H1 (cell line): Measurements from ENCODE around the gene CNBD2. TPM values are rescaled to one million over a fixed set of nuclear protein-coding genes. Genes with fewer than 3 reads are reported as not detected.

Experiments
- CTCF ChIA-PET: fragments of 300-600 bp; sonication (Branson Sonifier 250); formaldehyde crosslinking; loops from one replicate; lab custom pipeline; 2021; ENCODE audit not compliant: partially characterized antibody; lab: Charles Lee
- POLR2A ChIA-PET: fragments of 300-600 bp; sonication (Branson Sonifier 250); formaldehyde crosslinking; loops from one replicate; lab custom pipeline; 2021; ENCODE audit warnings: inconsistent platforms; ENCODE audit not compliant: partially characterized antibody; lab: Charles Lee
- DNase-seq, 2 experiments: peaks; one replicate each; pipeline versions ENCODE4 v3.0.0 to v3.0.0-alpha.2; 2010 to 2022; ENCODE audit warnings: low spot score in 2 of 2, low read depth in 1 of 2, mixed read lengths in 1 of 2
- FAIRE-seq: peaks from 2 replicates; lab custom pipeline; 2011; peaks lifted over from hg19 to GRCh38; lab: Jason Lieb, UNC
- H2AFZ ChIP-seq: 2 replicates; pipeline ENCODE4 v1.8.1; 2012; ENCODE audit warnings: low read length, inconsistent platforms
- H2AK5ac ChIP-seq: 2 replicates; pipeline ENCODE4 v1.6.1; 2013; ENCODE audit warnings: low read depth, low read length
- H2BK120ac ChIP-seq: replicated peaks from 2 replicates; pipeline ENCODE3; 2013; ENCODE audit warnings: low read depth, low read length, inconsistent platforms
- H2BK12ac ChIP-seq: 2 replicates; pipeline ENCODE4 v1.6.1; 2013; ENCODE audit warnings: low read depth, low read length
- H2BK15ac ChIP-seq: 2 replicates; pipeline ENCODE4 v1.6.1; 2013; ENCODE audit warnings: low read length
- H2BK20ac ChIP-seq: 2 replicates; pipeline ENCODE4 v1.6.1; 2013; ENCODE audit warnings: low read length
- H2BK5ac ChIP-seq: 2 replicates; pipeline ENCODE4 v1.6.1; 2013; ENCODE audit warnings: low read depth, low read length
- H3K14ac ChIP-seq: 2 replicates; pipeline ENCODE4 v1.6.1; 2013; ENCODE audit warnings: inconsistent platforms; ENCODE audit not compliant: insufficient read length
- H3K18ac ChIP-seq: 2 replicates; pipeline ENCODE4 v1.6.1; 2013; ENCODE audit warnings: low read length; ENCODE audit errors: extremely low read depth
- H3K23ac ChIP-seq: 2 replicates; pipeline ENCODE4 v1.6.1; 2013; ENCODE audit warnings: inconsistent platforms; ENCODE audit not compliant: insufficient read length
- H3K23me2 ChIP-seq: 2 replicates; pipeline ENCODE4 v1.6.1; 2013; ENCODE audit warnings: low read depth, low read length
- H3K27ac ChIP-seq: 2 replicates; pipeline ENCODE4 v1.6.1; 2011; ENCODE audit warnings: low read depth, low read length, inconsistent platforms
- H3K27me3 ChIP-seq, 4 experiments: replicated peaks in 1 of 4; 1 replicate in 1 of 4; 2 replicates in 3 of 4; pipeline versions ENCODE4 v1.6.1 to v1.8.1; 2011 to 2013; ENCODE audit warnings: low read length in 3 of 4, mild to moderate bottlenecking in 3 of 4, inconsistent platforms in 2 of 4, mixed read lengths in 2 of 4, moderate library complexity in 1 of 4; ENCODE audit not compliant: control insufficient read depth in 3 of 4, insufficient read depth in 3 of 4; ENCODE audit errors: extremely low read depth in 1 of 4
- H3K36me3 ChIP-seq, 4 experiments: 2 replicates each; pipeline versions ENCODE4 v1.6.1 to v1.8.1; 2011 to 2013; ENCODE audit warnings: mild to moderate bottlenecking in 4 of 4, low read length in 3 of 4, moderate library complexity in 2 of 4, control low read depth in 1 of 4, inconsistent platforms in 1 of 4; ENCODE audit not compliant: insufficient read depth in 4 of 4, control insufficient read depth in 2 of 4
- H3K4ac ChIP-seq: replicated peaks from 2 replicates; pipeline ENCODE3; 2013; ENCODE audit warnings: low read length, low read depth, mixed read lengths, inconsistent platforms; ENCODE audit not compliant: insufficient read length
- H3K4me1 ChIP-seq, 4 experiments: replicated peaks in 1 of 4; 1 replicate in 1 of 4; 2 replicates in 3 of 4; pipeline versions ENCODE4 v1.6.1 to v1.8.1; 2011 to 2013; ENCODE audit warnings: low read length in 3 of 4, inconsistent platforms in 2 of 4, mixed read lengths in 1 of 4; ENCODE audit not compliant: insufficient read depth in 4 of 4, control insufficient read depth in 3 of 4
- H3K4me2 ChIP-seq, 2 experiments: 2 replicates each; pipeline versions ENCODE4 v1.6.1 to v1.8.1; 2011 to 2013; ENCODE audit warnings: low read depth in 2 of 2, low read length in 2 of 2, control low read depth in 1 of 2, inconsistent platforms in 1 of 2, mild to moderate bottlenecking in 1 of 2; ENCODE audit not compliant: insufficient read depth in 1 of 2
- H3K4me3 ChIP-seq, 4 experiments: fragments of 200-600, 300-600 bp in 1 of 4; sonication (generic), shearing (Covaris generic), sonication (Bioruptor Twin) in 1 of 4; 2 replicates each; pipeline versions ENCODE4 v1.5.1 to v1.8.1; 2011 to 2016; ENCODE audit warnings: low read length in 4 of 4, low read depth in 3 of 4, control low read depth in 2 of 4, inconsistent platforms in 2 of 4, mild to moderate bottlenecking in 2 of 4, mixed read lengths in 1 of 4, moderate library complexity in 1 of 4; ENCODE audit not compliant: insufficient read depth in 2 of 4; ENCODE audit errors: extremely low read depth in 1 of 4
- H3K56ac ChIP-seq: replicated peaks from 2 replicates; pipeline ENCODE3; 2013; ENCODE audit warnings: low read depth, mild to moderate bottlenecking, mixed read lengths, low read length, inconsistent platforms; ENCODE audit not compliant: insufficient read length
- H3K79me1 ChIP-seq: 2 replicates; pipeline ENCODE4 v1.6.1; 2013; ENCODE audit warnings: low read depth, low read length, control low read depth
- H3K79me2 ChIP-seq, 2 experiments: 2 replicates each; pipeline versions ENCODE4 v1.6.1 to v1.8.1; 2012 to 2013; ENCODE audit warnings: low read length in 2 of 2, mild to moderate bottlenecking in 2 of 2, inconsistent platforms in 1 of 2; ENCODE audit not compliant: insufficient read depth in 2 of 2, control insufficient read depth in 1 of 2
- H3K9ac ChIP-seq, 4 experiments: replicated peaks in 1 of 4; 1 replicate in 1 of 4; 2 replicates in 3 of 4; pipeline versions ENCODE4 v1.6.1 to v1.8.1; 2011 to 2013; ENCODE audit warnings: low read depth in 3 of 4, low read length in 3 of 4, control low read depth in 2 of 4, mild to moderate bottlenecking in 2 of 4, moderate library complexity in 2 of 4, inconsistent platforms in 1 of 4; ENCODE audit errors: extremely low read depth in 1 of 4
- H3K9me3 ChIP-seq, 2 experiments: 2 replicates each; pipeline versions ENCODE4 v1.6.1 to v1.8.1; 2012 to 2013; ENCODE audit warnings: mild to moderate bottlenecking in 2 of 2, moderate library complexity in 2 of 2, control low read depth in 1 of 2, inconsistent platforms in 1 of 2, low read depth in 1 of 2, low read length in 1 of 2, mixed read lengths in 1 of 2; ENCODE audit not compliant: insufficient read depth in 2 of 2
- H4K20me1 ChIP-seq, 2 experiments: replicated peaks in 1 of 2; 2 replicates each; pipeline versions ENCODE3 to v1.8.1; 2011 to 2013; ENCODE audit warnings: inconsistent platforms in 2 of 2, low read length in 2 of 2, mild to moderate bottlenecking in 1 of 2; ENCODE audit not compliant: insufficient read depth in 2 of 2, control insufficient read depth in 1 of 2
- H4K5ac ChIP-seq: 2 replicates; pipeline ENCODE4 v1.6.1; 2013; ENCODE audit warnings: low read length, low read depth, mixed read lengths, inconsistent platforms; ENCODE audit not compliant: insufficient read length
- H4K8ac ChIP-seq: 2 replicates; pipeline ENCODE4 v1.8.0; 2013; ENCODE audit warnings: mild to moderate bottlenecking, moderate library complexity, low read length, inconsistent platforms; ENCODE audit not compliant: insufficient read depth; ENCODE audit errors: extremely low read depth
- H4K91ac ChIP-seq: replicated peaks from 2 replicates; pipeline ENCODE3; 2013; ENCODE audit warnings: low read length, mixed read lengths, inconsistent platforms; ENCODE audit not compliant: insufficient read length
- ASH2L ChIP-seq: fragments of 200-600, 300-600 bp; sonication (generic); IDR thresholded peaks from one replicate; pipeline ENCODE4 v1.7.1; 2017; ENCODE audit warnings: low read length
- EZH2 ChIP-seq: fragments of 200-600 bp; sonication (generic); IDR thresholded peaks from 2 replicates; pipeline ENCODE4 v1.7.1; 2012; ENCODE audit warnings: low read depth, mild to moderate bottlenecking, moderate library complexity, low read length, inconsistent platforms; ENCODE audit not compliant: severe bottlenecking
- HDAC2 ChIP-seq, 2 experiments: fragments of 300-600 bp in 1 of 2; sonication (generic) in 1 of 2; IDR thresholded peaks; 2 replicates each; pipeline ENCODE4 v1.6.1; 2011 to 2012; ENCODE audit warnings: low read depth in 2 of 2, low read length in 2 of 2, mild to moderate bottlenecking in 2 of 2, moderate library complexity in 2 of 2, borderline replicate concordance in 1 of 2, inconsistent platforms in 1 of 2
- JUN ChIP-seq: IDR thresholded peaks from 2 replicates; pipeline ENCODE4 v1.6.1; 2011; ENCODE audit warnings: low read depth, mild to moderate bottlenecking, improper control_type of control experiment, low read length
- RFX5 ChIP-seq: IDR thresholded peaks from 2 replicates; pipeline ENCODE4 v1.6.1; 2011; ENCODE audit warnings: low read depth, low read length, improper control_type of control experiment, borderline replicate concordance
- SIN3A ChIP-seq, 2 experiments: IDR thresholded peaks in 1 of 2; conservative IDR thresholded peaks in 1 of 2; 2 replicates each; pipeline ENCODE4 v1.6.1; 2011 to 2012; ENCODE audit warnings: low read length in 2 of 2, improper control_type of control experiment in 1 of 2, low read depth in 1 of 2, mild to moderate bottlenecking in 1 of 2
- SIX5 ChIP-seq: IDR thresholded peaks from 2 replicates; pipeline ENCODE4 v1.6.1; 2011; ENCODE audit warnings: mild to moderate bottlenecking, low read depth, low read length
- SP1 ChIP-seq: IDR thresholded peaks from 2 replicates; pipeline ENCODE4 v1.6.1; 2011; ENCODE audit warnings: low read depth, low read length
- SP4 ChIP-seq: IDR thresholded peaks from 2 replicates; pipeline ENCODE4 v1.6.1; 2012; ENCODE audit warnings: low read length, inconsistent platforms
- SRF ChIP-seq: IDR thresholded peaks from 2 replicates; pipeline ENCODE4 v1.6.1; 2011; ENCODE audit warnings: mild to moderate bottlenecking, low read depth, low read length, moderate library complexity
- TBP ChIP-seq: IDR thresholded peaks from 2 replicates; pipeline ENCODE4 v1.6.1; 2011; ENCODE audit warnings: low read depth, low read length, improper control_type of control experiment
- TEAD4 ChIP-seq: IDR thresholded peaks from 2 replicates; pipeline ENCODE4 v1.6.1; 2012; ENCODE audit warnings: low read depth, low read length, inconsistent platforms, mixed read lengths
- YY1 ChIP-seq: IDR thresholded peaks from 2 replicates; pipeline ENCODE4 v1.6.1; 2011; ENCODE audit warnings: low read depth, mild to moderate bottlenecking, low read length
- ZNF274 ChIP-seq: IDR thresholded peaks from 2 replicates; pipeline ENCODE4 v1.7.0; 2012; ENCODE audit warnings: low read length, borderline replicate concordance; ENCODE audit errors: extremely low read depth
- WGBS, 2 experiments: shearing (Covaris generic) in 1 of 2; methylation state at CpG; one replicate each; pipeline versions ENCODE4 v1.1.6 to v1.1.7; 2013 to 2015; ENCODE audit warnings: low lambda C conversion rate in 2 of 2, mixed read lengths in 2 of 2, inconsistent platforms in 1 of 2, low coverage in 1 of 2, missing lambda C conversion rate in 1 of 2; ENCODE audit not compliant: insufficient replicate concordance in 2 of 2, insufficient coverage in 1 of 2, insufficient read length in 1 of 2; ENCODE audit errors: extremely low coverage in 1 of 2, missing lambda C conversion rate in 1 of 2; 5-methylcytosine and 5-hydroxymethylcytosine counted together
- polyA plus RNA-seq, 7 experiments: library from polyadenylated mRNA; depleted of rRNA in 3 of 7; stranded (reverse) in 5 of 7; unstranded in 2 of 7; fragments of >200 nt in 5 of 7; fragments of 200-250 nt in 2 of 7; gene quantifications; 1 replicate in 5 of 7; 2 replicates in 1 of 7; 4 replicates in 1 of 7; pipeline versions ENCODE4 v1.2.1 to v1.2.3, GENCODE V29; 2011 to 2013; ENCODE audit warnings: missing spikeins in 2 of 7, mixed read lengths in 2 of 7
- total RNA-seq: library from RNA; stranded (reverse); fragmentation: NEBNext Ultra II Directional; extraction: Animal tissue kit (Norgen Biotek cat#: 25700); gene quantifications from 2 replicates; pipeline ENCODE4 v1.2.1, GENCODE V29; 2021

The CNBD2 gene
- total and polyA plus RNA-seq, 2 of the 8 experiments (the other 6 are each of a cell fraction or from before 2014, with no cell fraction given), result 2.6 to 4.5 TPM

DNA sequence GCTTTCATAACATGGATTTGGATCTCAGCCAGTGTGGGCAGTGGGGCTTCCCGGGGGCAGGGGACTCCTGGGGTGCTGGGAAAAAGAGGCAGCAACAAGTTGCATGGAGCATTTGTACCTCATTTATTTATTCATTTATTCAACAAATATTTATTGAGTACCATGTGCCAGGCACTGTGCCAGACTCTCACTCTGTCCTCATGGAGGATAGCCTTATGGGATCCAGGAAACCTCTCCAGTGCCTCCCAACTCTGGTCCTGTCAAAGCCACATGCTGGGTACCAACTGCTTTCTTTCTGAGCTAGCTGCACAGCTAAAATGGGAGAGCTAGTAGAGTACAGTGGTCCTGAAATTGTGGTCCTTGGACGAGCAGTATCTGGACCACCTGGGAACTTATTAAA is 98.4 kb downstream of the CNBD2 start:
- H3K56ac ChIP-seq, result no peak overlapping the region
- H3K18ac ChIP-seq, result no peak overlapping the region
- H3K4ac ChIP-seq, result no peak overlapping the region
- H4K20me1 ChIP-seq, result peaks cover 0 to 1% of the 10 kb centered on the region in 2 experiments
- H2AFZ ChIP-seq, result no peak overlapping the region
- no peak overlapping the region for H2BK12ac ChIP-seq
- CTCF ChIA-PET, result interaction anchor here (0.6 to 1.5 kb wide), 2 partner anchors 48 to 76 kb away, joined by 4 to 5 read pairs; no protein-coding TSS in a partner anchor
- no peaks in the 10 kb centered on the region for H3K36me3 ChIP-seq
- no peak overlapping the region for H2AK5ac ChIP-seq
- H2BK120ac ChIP-seq, result no peak overlapping the region
- H4K91ac ChIP-seq, result no peak overlapping the region
- 88% methylated on average over 2 of the region's 2 CpGs; no CpG with 5 or more reads in 1 of the 2 experiments for WGBS, 2 experiments
- H3K23me2 ChIP-seq, result peaks cover 9% of the 10 kb centered on the region; the same call in 1 of the 2 replicates
- no peak overlapping the region for H2BK15ac ChIP-seq
- H3K9me3 ChIP-seq, result peaks cover 0 to under 1% of the 10 kb centered on the region in 2 experiments; a peak in 1 of 4 replicates
- H4K8ac ChIP-seq, result no peak overlapping the region; the same call in 1 of the 2 replicates
- no peaks in the 10 kb centered on the region for H3K79me1 ChIP-seq
- DNase-seq (no peak), FAIRE-seq (no peak)
- H3K23ac ChIP-seq, result no peak overlapping the region
- H3K9ac ChIP-seq, result no peak overlapping the region
- no peak overlapping the region for H3K14ac ChIP-seq
- no peak overlapping the region for H3K4me2 ChIP-seq
- no peak overlapping the region for H3K4me3 ChIP-seq
- H3K79me2 ChIP-seq, result no peaks in the 10 kb centered on the region
- POLR2A ChIA-PET, result no interaction called here
- no peak overlapping the region for H3K27ac ChIP-seq
- no peak overlapping the region for H4K5ac ChIP-seq
- no peak overlapping the region for H2BK20ac ChIP-seq
- H3K27me3 ChIP-seq, result peaks cover under 1 to 24% (median 16%) of the 10 kb centered on the region in 4 experiments; a peak in 6 of 7 replicates
- no peak overlapping the region for H2BK5ac ChIP-seq
- peaks cover 0 to 17% (median 7%) of the 10 kb centered on the region in 4 experiments; a peak in 6 of 7 replicates for H3K4me1 ChIP-seq
- TF ChIP-seq EZH2 (no peak), ASH2L (no peak), TEAD4 (no peak), SRF (no peak), HDAC2 (IDR thresholded peaks at IDR 0.05; ENCODE audit: borderline replicate concordance in 1 of 2, low read depth in 2 of 2, low read length in 2 of 2) (no peak), SP1 (no peak), JUN (no peak), ZNF274 (no peak), SP4 (no peak), TBP (no peak), SIN3A (conservative IDR thresholded peaks at IDR 0.05 in 1 of 2, IDR thresholded peaks at IDR 0.05 in 1 of 2; ENCODE audit: low read depth in 1 of 2, low read length in 2 of 2) (no peak), YY1 (no peak), SIX5 (no peak), RFX5 (no peak)
